ENCODE data around the gene SERPINA6. TPM values are rescaled to one million over a fixed set of nuclear protein-coding genes. Genes with fewer than 3 reads are reported as not detected.
A peak's percentile ranks its signal among the peaks of the same experiment; 100 is the strongest.
"Not testable (repeated sequence)": the region's sequence is repeated elsewhere in the genome, so short reads cannot be mapped to it uniquely, and the experiment has no call there.

The SERPINA6 gene
- total and polyA plus RNA-seq, 4 donors: 0.18 to 0.77 (median 0.35) TPM

GRCh38 chr14:94348836-94349235 lies 25.7 kb upstream of the SERPINA6 start:
- Histone ChIP-seq H3K4me3 (no peak overlapping the region), H3K36me3 (ENCODE audit: control insufficient read depth in 4 of 4, insufficient read depth in 4 of 4, low read length in 4 of 4) (no peaks in the 10 kb centered on the region), H3K9ac (ENCODE audit: insufficient read depth in 1 of 2, low read length in 2 of 2) (no peak overlapping the region), H3K27ac (ENCODE audit: low read depth in 1 of 2, low read length in 1 of 2) (no peak overlapping the region), H3K9me3 (ENCODE audit: control insufficient read depth in 4 of 4, insufficient read depth in 3 of 4, low read length in 3 of 4) (no peaks in the 10 kb centered on the region), H3K27me3 (ENCODE audit: control insufficient read depth in 3 of 3, insufficient read depth in 3 of 3, low read length in 2 of 3) (no peaks in the 10 kb centered on the region), H3K4me1 (ENCODE audit: control insufficient read depth in 5 of 5, insufficient read depth in 5 of 5, low read length in 5 of 5) (no peaks in the 10 kb centered on the region)
- TF ChIP-seq, protein P1, sequence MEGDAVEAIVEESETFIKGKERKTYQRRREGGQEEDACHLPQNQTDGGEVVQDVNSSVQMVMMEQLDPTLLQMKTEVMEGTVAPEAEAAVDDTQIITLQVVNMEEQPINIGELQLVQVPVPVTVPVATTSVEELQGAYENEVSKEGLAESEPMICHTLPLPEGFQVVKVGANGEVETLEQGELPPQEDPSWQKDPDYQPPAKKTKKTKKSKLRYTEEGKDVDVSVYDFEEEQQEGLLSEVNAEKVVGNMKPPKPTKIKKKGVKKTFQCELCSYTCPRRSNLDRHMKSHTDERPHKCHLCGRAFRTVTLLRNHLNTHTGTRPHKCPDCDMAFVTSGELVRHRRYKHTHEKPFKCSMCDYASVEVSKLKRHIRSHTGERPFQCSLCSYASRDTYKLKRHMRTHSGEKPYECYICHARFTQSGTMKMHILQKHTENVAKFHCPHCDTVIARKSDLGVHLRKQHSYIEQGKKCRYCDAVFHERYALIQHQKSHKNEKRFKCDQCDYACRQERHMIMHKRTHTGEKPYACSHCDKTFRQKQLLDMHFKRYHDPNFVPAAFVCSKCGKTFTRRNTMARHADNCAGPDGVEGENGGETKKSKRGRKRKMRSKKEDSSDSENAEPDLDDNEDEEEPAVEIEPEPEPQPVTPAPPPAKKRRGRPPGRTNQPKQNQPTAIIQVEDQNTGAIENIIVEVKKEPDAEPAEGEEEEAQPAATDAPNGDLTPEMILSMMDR (IDR thresholded peaks at IDR 0.05; ENCODE audit: control extremely low read depth, extremely low read depth): no peak
- ATAC-seq (ENCODE audit: insufficient read depth, low FRiP score): no peak
- DNase-seq: no peak

DNA sequence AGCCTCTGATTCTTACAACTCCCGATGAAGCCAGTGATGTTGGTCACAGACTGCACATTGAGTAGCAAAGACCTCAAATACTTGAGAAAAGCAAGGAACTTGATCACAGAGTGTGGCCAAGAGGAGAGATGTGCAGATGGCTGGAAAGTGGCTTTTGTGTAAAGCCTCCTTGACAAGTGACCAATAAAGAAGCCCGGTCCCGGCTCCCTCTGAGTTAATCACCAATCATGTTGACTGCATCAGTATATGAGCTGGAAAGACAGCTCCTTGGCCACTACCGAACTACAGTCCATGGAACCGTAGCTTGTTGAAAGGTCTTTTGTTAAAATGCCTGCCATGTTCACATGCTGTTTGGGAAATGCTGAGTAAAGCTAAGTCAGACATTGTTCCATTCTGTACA lies 23.7 kb upstream of the SERPINA6 start:
- H3K9ac ChIP-seq (ENCODE audit: insufficient read depth in 1 of 2, low read length in 2 of 2): no peak overlapping the region
- WGBS, 2 donors: 89 to 92% methylated on average over 5 of the region's 5 CpGs
- peaks cover 0 to 10% (median 1%) of the 10 kb centered on the region in 5 donors for H3K4me1 ChIP-seq (ENCODE audit: control insufficient read depth in 5 of 5, insufficient read depth in 5 of 5, low read length in 5 of 5)
- no peaks in the 10 kb centered on the region for H3K36me3 ChIP-seq (ENCODE audit: control insufficient read depth in 4 of 4, insufficient read depth in 4 of 4, low read length in 4 of 4)
- DNase-seq: no peak
- no peak overlapping the region for H3K4me3 ChIP-seq
- TF ChIP-seq, protein P1 (IDR thresholded peaks at IDR 0.05; ENCODE audit: control extremely low read depth, extremely low read depth): no peak
- no peaks in the 10 kb centered on the region for H3K27me3 ChIP-seq (ENCODE audit: control insufficient read depth in 3 of 3, insufficient read depth in 3 of 3, low read length in 2 of 3)
- ATAC-seq (ENCODE audit: insufficient read depth, low FRiP score): no peak
- no peaks in the 10 kb centered on the region for H3K9me3 ChIP-seq (ENCODE audit: control insufficient read depth in 4 of 4, insufficient read depth in 3 of 4, low read length in 3 of 4)
- no peak overlapping the region for H3K27ac ChIP-seq (ENCODE audit: low read depth in 1 of 2, low read length in 1 of 2)

GRCh38 chr14:94346065-94346786 lies 23.1 kb upstream of the SERPINA6 start:
- not testable (repeated sequence) for H3K4me3 ChIP-seq; H3K9me3 ChIP-seq (ENCODE audit: control insufficient read depth in 4 of 4, insufficient read depth in 3 of 4, low read length in 3 of 4); H3K9ac ChIP-seq (ENCODE audit: insufficient read depth in 1 of 2, low read length in 2 of 2); H3K27me3 ChIP-seq (ENCODE audit: control insufficient read depth in 3 of 3, insufficient read depth in 3 of 3, low read length in 2 of 3); H3K27ac ChIP-seq (ENCODE audit: low read depth in 1 of 2, low read length in 1 of 2); DNase-seq; H3K36me3 ChIP-seq (ENCODE audit: control insufficient read depth in 4 of 4, insufficient read depth in 4 of 4, low read length in 4 of 4); ATAC-seq (ENCODE audit: insufficient read depth, low FRiP score)
- peaks cover 0 to 13% (median 4%) of the 10 kb centered on the region in 5 donors for H3K4me1 ChIP-seq (ENCODE audit: control insufficient read depth in 5 of 5, insufficient read depth in 5 of 5, low read length in 5 of 5)
- WGBS, 2 donors: 70 to 76% methylated on average over 16 to 24 of the region's 24 CpGs

DNA sequence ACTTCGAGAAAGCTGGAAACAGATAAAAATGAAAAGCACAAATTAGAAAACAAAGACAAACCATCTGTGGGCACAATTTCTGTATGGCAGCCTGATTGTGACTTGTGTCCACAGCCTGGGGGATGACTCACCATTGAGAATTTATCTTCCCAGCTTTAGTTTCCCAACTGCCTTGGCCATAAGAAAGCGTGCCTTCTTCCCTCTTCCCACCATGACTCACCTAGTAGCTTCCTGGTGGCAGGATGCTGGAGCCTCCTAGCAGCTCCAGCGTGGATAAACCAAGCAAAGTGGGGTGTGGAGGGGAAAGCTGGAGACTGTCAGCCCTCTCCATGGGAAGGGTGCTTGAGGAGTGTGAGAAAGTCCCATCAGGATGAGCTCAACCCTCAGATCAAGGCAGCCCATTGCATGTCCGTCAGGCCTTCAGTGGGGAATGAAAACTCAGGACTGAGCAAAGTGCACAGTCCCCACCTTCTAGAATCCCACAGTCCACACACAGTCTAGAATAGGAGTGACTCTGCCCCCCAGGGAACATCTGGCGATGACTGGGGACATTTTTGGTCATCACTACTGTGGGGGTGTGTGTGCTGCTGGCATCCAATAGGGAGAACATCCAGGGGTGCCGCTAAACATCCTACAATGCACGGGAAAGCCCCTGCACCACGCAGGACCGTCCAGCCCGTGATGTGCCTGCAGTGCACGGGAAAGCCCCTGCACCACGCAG lies 22.4 kb upstream of the SERPINA6 start:
- no peak overlapping the region for H3K4me3 ChIP-seq
- H3K9ac ChIP-seq (ENCODE audit: insufficient read depth in 1 of 2, low read length in 2 of 2): no peak overlapping the region
- H3K4me1 ChIP-seq (ENCODE audit: control insufficient read depth in 5 of 5, insufficient read depth in 5 of 5, low read length in 5 of 5): peaks cover 0 to 13% (median 4%) of the 10 kb centered on the region in 5 donors
- TF ChIP-seq, protein P1 (IDR thresholded peaks at IDR 0.05; ENCODE audit: control extremely low read depth, extremely low read depth): no peak
- H3K36me3 ChIP-seq (ENCODE audit: control insufficient read depth in 4 of 4, insufficient read depth in 4 of 4, low read length in 4 of 4): no peaks in the 10 kb centered on the region
- H3K9me3 ChIP-seq (ENCODE audit: control insufficient read depth in 4 of 4, insufficient read depth in 3 of 4, low read length in 3 of 4): no peaks in the 10 kb centered on the region
- ATAC-seq (ENCODE audit: insufficient read depth, low FRiP score): peak; percentile 14
- no peaks in the 10 kb centered on the region for H3K27me3 ChIP-seq (ENCODE audit: control insufficient read depth in 3 of 3, insufficient read depth in 3 of 3, low read length in 2 of 3)
- DNase-seq: no peak
- no peak overlapping the region for H3K27ac ChIP-seq (ENCODE audit: low read depth in 1 of 2, low read length in 1 of 2)
- 86% methylated on average over 11 to 12 of the region's 12 CpGs for WGBS, 2 donors

All from lung (tissue), 12 donors.